ENCODE measurements around the gene OBSCN. TPM values are rescaled to one million over a fixed set of nuclear protein-coding genes. Genes with fewer than 3 reads are reported as not detected.

The OBSCN gene
- polyA plus RNA-seq, 3 donors = 32.0 to 53.4 (median 48.5) TPM

DNA sequence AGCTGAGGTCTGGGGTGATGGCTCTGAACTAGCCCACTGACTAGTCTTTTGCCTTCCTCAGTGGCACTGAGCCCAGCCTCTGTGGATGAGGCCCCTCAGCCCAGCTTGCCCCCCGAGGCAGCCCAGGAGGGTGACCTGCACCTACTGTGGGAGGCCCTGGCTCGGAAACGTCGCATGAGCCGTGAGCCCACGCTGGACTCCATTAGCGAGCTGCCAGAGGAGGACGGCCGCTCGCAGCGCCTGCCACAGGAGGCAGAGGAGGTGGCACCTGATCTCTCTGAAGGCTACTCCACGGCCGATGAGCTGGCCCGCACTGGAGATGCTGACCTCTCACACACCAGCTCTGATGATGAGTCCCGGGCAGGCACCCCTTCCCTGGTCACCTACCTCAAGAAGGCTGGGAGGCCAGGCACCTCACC lies 111.0 kb downstream of the OBSCN start:
- DNase-seq = no peak

- no peak for DNase-seq
Measured at GRCh38 chr1:228319352-228320088, 111.7 kb downstream of the OBSCN start.

DNA sequence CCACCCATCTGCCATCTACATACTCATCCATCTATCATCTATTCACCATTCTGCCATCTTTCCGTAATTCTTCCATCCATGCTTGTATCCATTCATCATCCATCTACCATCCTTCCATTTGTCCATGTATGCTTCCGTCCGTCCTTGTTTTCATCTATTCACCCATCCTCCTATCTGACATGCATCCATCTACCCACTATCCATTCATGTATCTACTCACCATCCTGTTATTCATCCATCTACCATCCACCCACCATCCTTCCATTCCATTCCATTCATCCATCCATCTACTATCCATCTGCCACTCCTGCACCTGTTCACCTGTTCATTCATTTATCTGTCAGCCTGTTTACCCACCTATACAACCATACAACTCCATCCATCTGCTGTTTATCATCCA lies 112.5 kb downstream of the OBSCN start:
- no peak for DNase-seq

DNA sequence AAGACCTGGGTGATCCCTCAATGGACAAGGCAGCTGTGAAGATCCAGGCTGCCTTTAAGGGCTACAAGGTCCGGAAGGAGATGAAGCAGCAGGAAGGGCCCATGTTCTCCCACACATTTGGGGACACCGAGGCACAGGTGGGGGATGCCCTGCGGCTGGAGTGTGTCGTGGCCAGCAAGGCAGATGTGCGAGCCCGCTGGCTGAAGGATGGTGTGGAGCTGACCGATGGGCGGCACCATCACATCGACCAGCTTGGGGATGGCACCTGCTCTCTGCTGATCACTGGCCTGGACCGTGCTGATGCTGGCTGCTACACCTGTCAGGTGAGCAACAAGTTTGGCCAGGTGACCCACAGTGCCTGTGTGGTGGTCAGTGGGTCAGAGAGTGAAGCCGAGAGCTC lies 113.6 kb downstream of the OBSCN start:
- no peak for DNase-seq

GRCh38 chr1:228321895-228322294 lies 114.1 kb downstream of the OBSCN start:
- DNase-seq = no peak

DNA sequence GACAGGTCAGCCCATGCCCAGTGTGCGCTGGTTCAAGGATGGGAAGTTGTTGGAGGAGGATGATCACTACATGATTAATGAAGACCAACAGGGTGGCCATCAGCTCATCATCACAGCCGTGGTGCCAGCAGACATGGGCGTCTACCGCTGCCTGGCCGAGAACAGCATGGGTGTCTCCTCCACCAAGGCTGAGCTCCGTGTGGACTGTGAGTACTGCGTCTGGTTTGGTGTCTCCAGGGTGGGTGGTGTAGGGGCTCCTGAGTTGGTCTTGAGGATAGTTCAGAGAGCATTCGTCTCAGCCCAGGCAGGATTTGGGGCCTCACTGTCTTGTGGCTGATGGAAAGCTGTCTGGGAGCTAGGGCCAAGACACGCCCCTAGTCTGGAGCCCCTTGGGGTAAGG lies 115.6 kb downstream of the OBSCN start:
- no peak for DNase-seq

DNA sequence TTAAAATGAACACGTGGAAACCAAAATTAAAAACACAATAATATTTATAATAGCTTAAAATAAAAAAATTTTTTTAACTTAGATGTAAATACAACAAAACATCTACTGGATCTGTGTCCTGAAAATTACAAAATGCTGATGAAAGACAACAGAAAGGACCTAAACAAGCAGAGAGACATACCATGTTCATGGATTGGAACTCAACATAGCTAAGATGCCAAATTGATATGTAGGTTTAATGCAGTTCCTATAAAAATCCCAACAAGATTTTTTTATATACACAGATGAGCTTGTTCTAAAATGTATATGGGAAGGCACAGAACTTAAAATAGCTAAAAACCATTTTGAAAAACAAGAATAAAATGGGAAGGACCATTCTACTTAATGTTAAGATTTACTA lies 117.4 kb downstream of the OBSCN start:
- no peak for DNase-seq

DNA sequence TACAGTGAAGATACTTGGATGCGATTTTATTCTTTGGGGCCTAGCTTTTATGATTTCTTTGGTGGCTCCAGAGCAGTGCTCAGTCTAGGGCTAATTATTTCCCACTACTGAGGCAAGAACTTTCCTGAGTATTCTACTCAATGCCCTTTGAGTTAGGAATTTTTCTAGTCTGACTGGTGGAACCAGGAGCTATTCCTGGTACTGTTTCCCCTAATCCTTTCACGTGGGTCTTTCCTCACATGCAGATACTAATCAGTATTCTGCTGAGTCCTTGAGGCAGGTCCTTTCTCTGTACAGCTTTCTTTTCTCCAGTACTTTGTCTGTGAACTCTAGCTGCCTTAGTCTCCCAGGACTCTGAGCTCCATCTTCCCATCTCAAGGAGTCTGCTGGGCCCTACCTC lies 122.0 kb downstream of the OBSCN start:
- no peak for DNase-seq

- no peak for DNase-seq
Measured at GRCh38 chr1:228332797-228333738, 125.2 kb downstream of the OBSCN start.

GRCh38 chr1:228333739-228334115 lies 125.9 kb downstream of the OBSCN start:
- no peak for DNase-seq

DNA sequence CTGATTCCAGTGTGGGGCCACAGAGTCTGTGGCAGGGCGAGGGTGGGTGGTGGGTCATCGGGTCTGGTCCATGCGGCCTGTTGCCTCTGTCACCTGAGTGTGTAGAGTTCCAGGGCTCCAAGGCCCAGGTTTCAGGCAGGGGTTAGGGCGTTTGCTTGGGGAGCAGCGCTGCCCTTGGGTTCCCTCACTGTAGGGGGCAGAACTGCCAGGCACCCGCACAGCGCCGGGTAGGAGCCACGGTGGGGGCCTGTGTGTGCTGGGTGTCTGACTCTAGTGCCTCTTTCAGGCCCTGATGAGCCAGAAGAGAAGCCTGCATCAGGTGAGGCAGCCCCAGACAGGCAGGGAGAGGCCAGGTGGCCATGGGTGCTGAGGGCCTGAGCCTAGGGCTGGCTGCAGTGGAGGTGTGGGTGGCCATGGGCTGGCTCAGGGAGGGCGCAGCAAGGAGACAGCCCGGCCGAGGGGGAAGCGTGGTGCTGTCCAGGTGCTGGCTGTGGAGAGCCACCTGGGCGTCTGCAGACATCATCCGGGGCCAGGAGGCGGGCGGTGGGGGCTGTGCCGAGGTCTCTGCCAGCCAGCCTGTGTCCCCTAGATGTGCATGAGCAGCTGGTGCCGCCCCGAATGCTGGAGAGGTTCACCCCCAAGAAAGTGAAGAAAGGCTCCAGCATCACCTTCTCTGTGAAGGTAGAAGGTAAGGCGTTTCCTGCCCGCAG lies 126.5 kb downstream of the OBSCN start:
- DNase-seq = no peak

DNA sequence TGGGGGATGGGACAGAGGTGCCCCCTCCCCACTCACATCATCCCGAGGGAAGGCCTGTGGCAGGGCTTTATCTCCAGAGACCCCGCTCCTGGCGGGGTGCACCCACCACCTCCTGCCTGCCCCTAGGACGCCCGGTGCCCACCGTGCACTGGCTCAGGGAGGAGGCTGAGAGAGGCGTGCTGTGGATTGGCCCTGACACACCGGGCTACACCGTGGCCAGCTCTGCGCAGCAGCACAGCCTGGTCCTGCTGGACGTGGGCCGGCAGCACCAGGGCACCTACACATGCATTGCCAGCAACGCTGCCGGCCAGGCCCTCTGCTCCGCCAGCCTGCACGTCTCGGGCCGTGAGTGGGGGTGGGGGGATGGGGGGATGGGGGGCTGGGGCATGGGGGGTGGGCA lies 127.1 kb downstream of the OBSCN start:
- DNase-seq = no peak

GRCh38 chr1:228335406-228336307 lies 127.8 kb downstream of the OBSCN start:
- DNase-seq = no peak

DNA sequence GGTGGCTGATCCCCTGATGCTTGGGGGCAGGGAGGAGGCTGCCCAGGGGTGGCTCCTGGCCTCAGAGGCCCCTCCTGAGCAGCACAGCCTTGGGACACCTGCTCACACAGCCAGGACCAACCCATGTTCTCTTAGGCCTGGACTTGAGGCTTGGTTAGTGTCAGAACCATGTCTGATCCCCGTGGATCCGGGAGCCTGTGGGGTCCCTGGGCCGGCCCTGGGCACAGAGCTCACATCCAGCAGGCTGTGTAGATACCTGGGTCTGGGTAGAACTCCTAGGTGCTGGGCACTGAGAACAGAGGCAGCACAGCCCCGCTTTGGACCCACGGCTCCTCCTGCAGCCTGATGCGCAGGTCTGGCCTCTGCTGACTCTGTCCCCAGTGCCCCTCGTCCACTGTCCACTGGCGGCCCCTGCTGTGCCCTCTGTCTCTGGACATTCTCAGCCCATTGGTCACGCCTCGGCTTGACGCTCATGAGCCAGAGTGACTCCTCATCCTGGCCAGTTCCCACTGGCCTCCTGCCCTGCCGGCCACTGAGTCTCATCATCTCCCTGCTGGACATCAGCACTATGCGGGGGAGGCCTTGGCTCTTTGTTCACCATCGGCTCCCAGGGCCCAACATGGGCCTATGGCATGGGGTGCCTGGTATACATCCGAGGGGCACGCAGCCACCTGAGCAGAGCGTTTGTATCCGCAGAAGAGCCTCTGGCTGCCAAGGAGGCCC lies 128.6 kb downstream of the OBSCN start:
- no peak for DNase-seq

DNA sequence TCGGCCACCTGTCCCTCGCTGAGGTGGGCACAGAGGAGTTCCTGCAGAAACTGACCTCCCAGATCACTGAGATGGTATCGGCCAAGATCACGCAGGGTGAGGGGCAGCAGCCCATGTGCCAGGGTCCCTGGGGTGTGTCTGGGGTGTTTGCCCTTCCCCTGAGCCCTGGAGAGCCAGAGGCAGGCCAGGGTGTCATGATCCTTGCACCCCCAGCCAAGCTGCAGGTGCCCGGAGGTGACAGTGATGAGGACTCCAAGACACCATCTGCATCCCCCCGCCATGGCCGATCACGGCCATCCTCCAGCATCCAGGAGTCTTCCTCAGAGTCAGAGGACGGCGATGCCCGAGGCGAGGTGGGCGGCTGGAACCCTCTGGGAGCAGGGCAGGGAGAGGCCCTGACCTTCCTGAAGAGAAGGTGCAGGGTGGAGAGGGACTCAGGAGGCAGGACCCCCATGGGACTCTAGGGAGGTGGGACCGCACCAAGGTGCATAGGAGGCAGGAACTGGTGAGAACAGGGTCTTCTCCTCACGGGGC lies 129.3 kb downstream of the OBSCN start:
- no peak for DNase-seq

DNA sequence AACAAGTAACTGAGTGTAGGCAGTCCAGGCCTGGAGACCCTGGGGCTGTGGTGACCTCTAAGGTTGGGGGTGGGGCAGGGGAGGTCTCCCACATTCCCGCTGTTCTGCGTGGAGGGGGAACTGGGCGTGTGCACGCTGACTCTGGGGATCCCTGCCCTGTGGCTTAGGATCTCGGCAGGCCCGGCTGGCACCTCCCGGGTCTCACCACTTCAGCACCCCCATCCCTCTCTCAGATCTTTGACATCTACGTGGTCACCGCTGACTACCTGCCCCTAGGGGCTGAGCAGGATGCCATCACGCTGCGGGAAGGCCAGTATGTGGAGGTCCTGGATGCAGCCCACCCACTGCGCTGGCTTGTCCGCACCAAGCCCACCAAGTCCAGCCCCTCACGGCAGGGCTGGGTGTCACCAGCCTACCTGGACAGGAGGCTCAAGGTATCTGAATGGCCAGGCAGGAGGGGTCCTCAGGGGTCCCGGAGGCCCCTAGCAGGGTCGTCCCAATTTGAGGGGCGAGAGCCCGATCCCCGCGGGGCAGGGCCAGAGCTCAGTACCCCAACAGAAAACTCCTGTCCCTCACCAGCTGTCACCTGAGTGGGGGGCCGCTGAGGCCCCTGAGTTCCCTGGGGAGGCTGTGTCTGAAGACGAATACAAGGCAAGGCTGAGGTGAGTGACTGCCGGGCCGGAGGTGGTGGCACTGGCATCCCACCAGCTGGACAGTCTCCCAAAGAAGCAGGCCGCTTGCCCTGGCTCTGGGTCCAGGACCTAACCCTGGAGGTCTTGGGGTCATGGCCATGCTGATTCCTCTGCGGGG lies 130.1 kb downstream of the OBSCN start:
- no peak for DNase-seq

- DNase-seq = no peak
Measured at GRCh38 chr1:228338521-228339051, 130.7 kb downstream of the OBSCN start.

GRCh38 chr1:228339059-228339704 lies 131.3 kb downstream of the OBSCN start:
- no peak for DNase-seq

Measured in renal pelvis (tissue), 4 donors.